GM12801 (cell line): ENCODE measurements around the gene TRMT1.

ENCODE experiments used
- CTCF ChIP-seq: IDR thresholded peaks from one replicate; pipeline ENCODE4 v1.5.1; 2011; ENCODE audit warnings: control low read depth; ENCODE audit not compliant: insufficient read length; ENCODE audit errors: extremely low read depth

TRMT1 gene

DNA sequence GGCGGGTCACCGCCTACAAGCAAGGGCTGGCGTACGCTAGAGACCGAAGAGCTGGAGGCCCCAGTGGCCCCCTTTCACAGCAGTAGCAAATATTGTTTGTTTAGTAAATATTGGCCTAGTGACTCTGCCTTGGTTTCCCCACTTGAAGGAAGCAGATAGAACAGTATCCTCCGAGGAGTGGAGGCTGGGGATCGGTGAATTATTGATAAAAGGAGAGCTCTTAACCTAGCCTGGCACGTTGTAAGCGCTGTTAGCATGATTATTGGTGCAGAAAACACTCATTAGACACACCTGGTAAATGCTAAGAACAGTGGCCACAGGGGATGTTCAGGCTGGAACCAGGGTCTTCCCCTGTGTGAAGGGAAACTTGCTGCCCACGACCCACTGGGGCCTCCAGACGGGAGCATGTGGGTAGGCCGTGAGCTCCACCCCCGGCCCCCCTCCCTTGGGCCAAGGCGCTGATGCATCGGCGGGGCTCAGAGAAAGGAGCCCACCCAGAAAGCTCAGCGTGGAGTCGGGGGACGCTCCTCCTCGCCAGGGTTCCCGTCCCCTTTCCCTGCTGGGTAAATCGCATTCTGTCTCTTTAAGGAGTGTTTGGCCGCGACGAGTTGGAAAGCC is 35.9 kb upstream of the TRMT1 start:
- TF ChIP-seq CTCF: no peak

GRCh38 chr19:13151605-13152355 is 35.2 kb upstream of the TRMT1 start:
- TF ChIP-seq CTCF: no peak

DNA sequence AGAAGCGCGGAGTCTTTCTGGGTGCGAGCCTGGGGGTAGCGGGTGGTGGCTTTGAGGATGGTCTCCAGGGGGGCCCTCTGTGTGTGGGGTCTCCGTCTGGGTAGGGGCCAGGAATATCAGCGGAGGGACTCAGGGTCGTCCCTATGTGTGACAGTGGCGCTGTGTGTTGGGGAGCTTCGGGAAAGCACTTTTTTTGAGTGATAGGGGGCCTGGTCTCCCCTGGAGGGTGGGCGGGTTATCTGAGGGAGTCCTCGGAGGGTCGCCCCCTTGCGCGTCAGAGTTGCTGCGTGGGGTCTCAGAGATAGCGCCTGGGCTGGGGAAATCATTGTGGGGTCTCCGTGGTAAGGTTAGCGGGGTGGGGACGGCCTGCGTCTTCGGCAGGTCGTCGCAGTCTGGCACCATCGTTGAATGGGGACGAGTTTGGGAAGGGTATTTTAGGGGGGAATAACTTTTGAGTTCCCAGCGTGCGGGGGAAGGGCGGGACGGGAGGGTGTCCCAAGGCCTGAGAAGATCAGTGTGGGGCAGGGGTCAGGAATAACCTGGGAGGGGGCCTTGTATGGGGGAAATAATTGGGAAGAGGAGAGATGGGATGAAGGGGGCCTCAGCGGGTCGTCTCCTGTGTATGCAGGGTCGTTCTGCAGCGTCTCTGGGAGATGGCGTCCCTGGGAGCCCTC is 34.5 kb upstream of the TRMT1 start:
- TF ChIP-seq CTCF: no peak

GRCh38 chr19:13150187-13150930 is 33.8 kb upstream of the TRMT1 start, which contains the start of the genes IER2 and STX10:
Gene IER2 (plus strand): TSS chr19:13150411. CDS start chr19:13153187, 2,776 bp downstream.
Gene STX10 (minus strand): TSS chr19:13150375. CDS start chr19:13150173, 202 bp downstream.
- no peak for TF ChIP-seq CTCF

DNA sequence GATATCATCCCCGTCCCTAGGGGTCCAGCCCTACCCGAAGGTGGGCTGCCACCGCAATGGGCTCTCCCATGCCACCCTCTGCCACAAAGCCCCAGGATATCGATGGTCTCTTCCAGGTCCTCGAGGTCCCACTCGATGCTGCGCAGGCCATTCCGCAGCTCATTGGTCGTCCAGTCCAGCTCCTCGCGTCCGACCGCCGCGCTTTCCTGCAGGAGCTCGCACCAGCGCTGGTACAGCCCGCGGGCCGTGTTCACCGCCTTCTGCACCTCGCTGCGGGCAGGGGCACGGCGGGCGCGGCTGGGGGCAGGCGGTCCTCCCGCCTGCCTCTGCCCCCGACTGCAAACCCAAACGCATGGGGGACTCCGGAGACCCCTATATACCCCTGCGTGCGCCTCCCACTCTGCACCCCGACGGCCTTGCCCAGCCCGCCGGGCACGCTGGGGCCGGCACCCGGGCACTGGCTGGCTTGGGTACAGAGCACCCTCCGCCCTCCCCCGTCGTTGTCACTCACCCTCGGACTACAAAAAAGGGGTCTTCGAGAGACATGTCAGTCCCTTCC is 33.2 kb upstream of the TRMT1 start:
- TF ChIP-seq CTCF: no peak

GRCh38 chr19:13146763-13147563 is 30.4 kb upstream of the TRMT1 start:
- no peak for TF ChIP-seq CTCF
